Measurements from ENCODE around the gene SUMO3. TPM values are rescaled to one million over a fixed set of nuclear protein-coding genes. Genes with fewer than 3 reads are reported as not detected.
A peak's percentile ranks its signal among the peaks of the same experiment; 100 is the strongest.

The SUMO3 gene
- total RNA-seq, 1 experiment from 2014 or later, result 82.9 TPM

DNA sequence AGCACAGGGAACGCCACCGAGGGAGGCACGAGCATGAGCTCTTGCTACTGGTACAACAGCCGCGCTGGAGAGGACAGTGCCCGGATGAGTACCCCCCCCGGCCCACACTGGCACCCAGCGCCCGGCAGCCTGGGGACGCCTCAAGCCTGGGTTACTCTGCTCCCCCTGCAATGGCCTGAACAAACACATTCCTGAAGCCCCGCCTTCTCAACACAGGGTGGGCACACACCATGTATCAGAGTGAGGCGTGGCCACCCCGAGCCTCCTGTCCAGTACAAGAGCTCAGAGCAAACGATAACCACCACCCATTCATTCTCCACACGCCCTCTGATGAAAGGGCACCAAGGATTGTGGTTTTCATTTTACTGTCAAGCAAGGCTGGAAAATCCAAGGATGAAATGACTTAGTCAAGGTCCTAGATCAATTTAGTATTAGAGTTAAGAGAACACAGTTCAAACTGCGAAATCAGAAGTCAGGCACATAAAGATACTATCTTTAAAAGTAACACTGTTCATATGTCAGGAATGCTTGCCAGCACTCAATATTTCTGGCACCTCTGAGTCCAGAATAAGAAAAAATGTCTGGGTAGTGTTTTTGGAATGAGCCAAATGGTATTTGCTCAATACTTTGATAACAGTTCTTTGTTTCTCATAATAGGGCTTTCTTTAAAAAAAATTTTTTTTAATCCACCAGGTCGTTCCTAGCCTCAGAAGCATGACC is 38.3 kb downstream of the SUMO3 start:
- no peaks in the 10 kb centered on the region; a peak in 1 of 5 replicates for H3K9me3 Mint-ChIP-seq
- Histone ChIP-seq H3K23me2 (ENCODE audit: insufficient read length, low read depth, low read length, poor library complexity, severe bottlenecking) (no peaks in the 10 kb centered on the region), H2BK15ac (ENCODE audit: low read depth, low read length) (no peak overlapping the region), H4K5ac (ENCODE audit: insufficient read length, low read depth, low read length) (no peak overlapping the region), H2BK5ac (ENCODE audit: insufficient read length, low read length) (no peak overlapping the region), H3K9me3 (ENCODE audit: control insufficient read depth, low read depth, low read length) (no peaks in the 10 kb centered on the region), H3K4me1 (ENCODE audit: insufficient read depth, low read length) (no peaks in the 10 kb centered on the region), H3T11ph (ENCODE audit: low read length) (no peak overlapping the region), H2BK120ac (ENCODE audit: low read depth, low read length, poor library complexity, severe bottlenecking) (no peak overlapping the region), H3K79me2 (ENCODE audit: insufficient read depth, low read length) (peaks cover 4% of the 10 kb centered on the region; the same call in 1 of the 2 replicates), H3K27me3 (ENCODE audit: insufficient read depth, low read length) (no peaks in the 10 kb centered on the region), H3K9ac (ENCODE audit: extremely low read depth, insufficient read length, low read length) (no peak overlapping the region), H4K8ac (replicated peaks; ENCODE audit: insufficient read length, low read depth, low read length) (no peak overlapping the region), H3K4me2 (ENCODE audit: insufficient read depth, insufficient read length, low read length) (no peak overlapping the region), H4K20me1 (ENCODE audit: control insufficient read depth, insufficient read depth, insufficient read length) (no peaks in the 10 kb centered on the region), H2BK20ac (ENCODE audit: low read depth, low read length, poor library complexity, severe bottlenecking) (no peak overlapping the region), H3K27ac (ENCODE audit: insufficient read length, low read depth, low read length) (no peak overlapping the region), H2BK12ac (ENCODE audit: insufficient read length, low read depth, low read length) (no peak overlapping the region), H3K56ac (ENCODE audit: insufficient read length, low read depth, low read length) (no peak overlapping the region), H2AK5ac (ENCODE audit: insufficient read length, low read length) (no peak overlapping the region), H3K23ac (ENCODE audit: insufficient read length, low read depth, low read length) (no peak overlapping the region), H3K4ac (ENCODE audit: low read depth, low read length) (no peak overlapping the region), H3K18ac (ENCODE audit: insufficient read length, low read depth, low read length) (no peak overlapping the region), H3K14ac (ENCODE audit: insufficient read depth, low read length) (no peak overlapping the region), H2AFZ (ENCODE audit: low read length) (no peak overlapping the region), H4K91ac (ENCODE audit: insufficient read length, low read depth, low read length) (no peak overlapping the region), H3K79me1 (ENCODE audit: insufficient read depth, low read depth, low read length, poor library complexity, severe bottlenecking) (no peaks in the 10 kb centered on the region)
- no peaks in the 10 kb centered on the region; a peak in 1 of 4 replicates for H3K4me1 Mint-ChIP-seq
- H3K27me3 Mint-ChIP-seq (ENCODE audit: low read depth), result no peaks in the 10 kb centered on the region
- H3K27ac Mint-ChIP-seq, result peak overlapping the region in 2 of 3 experiments; percentile 81 to 86; a peak in 2 of 7 replicates
- H3K36me3 Mint-ChIP-seq (ENCODE audit: insufficient read depth in 1 of 3, low read depth in 3 of 3), result peaks cover 26 to 67% (median 40%) of the 10 kb centered on the region in 3 experiments
- DNase-seq, result no peak
- no peak overlapping the region; a peak in 1 of 5 replicates for H3K4me3 Mint-ChIP-seq
- TF ChIP-seq CTCF (conservative IDR thresholded peaks at IDR 0.05), result no peak
- WGBS (ENCODE audit: extremely low coverage, insufficient read length, low lambda C conversion rate), result no CpG with 5 or more reads among the region's 17 CpGs
